ENCODE data around the gene BRIX1. TPM values are rescaled to one million over a fixed set of nuclear protein-coding genes. Genes with fewer than 3 reads are reported as not detected.

The BRIX1 gene
- total and polyA plus RNA-seq, 2 experiments from 2014 or later, result 72.6 to 171 TPM

GRCh38 chr5:34929134-34929719 is 13.7 kb downstream of the BRIX1 start, which contains the start of gene DNAJC21:
Gene DNAJC21 (plus strand): TSS chr5:34929559. CDS start chr5:34929820, 261 bp downstream.
- peak; percentile 49; the same call in 1 of the 2 replicates for TF ChIP-seq POLR2AphosphoS5 (IDR thresholded peaks at IDR 0.05; ENCODE audit: low read depth)
- TF ChIP-seq JUNB (IDR thresholded peaks at IDR 0.05; ENCODE audit: unreplicated experiment), result no peak
- TF ChIP-seq REST (IDR thresholded peaks at IDR 0.05; ENCODE audit: unreplicated experiment), result no peak
- no peak for TF ChIP-seq CTCF (conservative IDR thresholded peaks at IDR 0.05; ENCODE audit: low read depth in 2 of 2)
- no peak for TF ChIP-seq ZNF462 (CRISPR knock-in tag; IDR thresholded peaks at IDR 0.05)
- TF ChIP-seq STAT1 (IDR thresholded peaks at IDR 0.05; ENCODE audit: unreplicated experiment), result no peak
- peak within 1 kb of the TSS; percentile 73 for H3K4me3 ChIP-seq
- peak within 1 kb of the TSS; percentile 98 for H3K27ac Mint-ChIP-seq
- DNase-seq (ENCODE audit: low spot score) (peak; percentile 98), ATAC-seq (peak; percentile 89)
- peaks cover 8% of the 10 kb centered on the region; the same call in 1 of the 2 replicates for H4K20me1 ChIP-seq (replicated peaks; ENCODE audit: insufficient read depth)
- no peaks in the 10 kb centered on the region for H3K27me3 ChIP-seq (ENCODE audit: insufficient read depth)
- H3K27ac ChIP-seq (ENCODE audit: low read depth), result peak within 1 kb of the TSS; percentile 91
- H3K9me2 ChIP-seq (ENCODE audit: insufficient read depth), result no peaks in the 10 kb centered on the region
- H3K4me1 ChIP-seq (ENCODE audit: insufficient read depth), result peaks cover 11% of the 10 kb centered on the region; the same call in 1 of the 2 replicates
- peaks cover 20% of the 10 kb centered on the region for H3K4me1 Mint-ChIP-seq
- peak within 1 kb of the TSS; percentile 97 for H3K4me3 Mint-ChIP-seq
- H3K36me3 Mint-ChIP-seq (ENCODE audit: low read depth), result peaks cover 37% of the 10 kb centered on the region
- H2AFZ ChIP-seq, result peak within 1 kb of the TSS; percentile 73
- H3F3A ChIP-seq (replicated peaks; ENCODE audit: low read depth), result peaks cover 14% of the 10 kb centered on the region; the same call in 1 of the 2 replicates
- peaks cover 5% of the 10 kb centered on the region for H3K27me3 Mint-ChIP-seq (ENCODE audit: insufficient read depth, low read depth, poor library complexity)
- no peaks in the 10 kb centered on the region for H3K9me3 Mint-ChIP-seq
- peaks cover 41% of the 10 kb centered on the region for H3K79me2 ChIP-seq (replicated peaks; ENCODE audit: insufficient read depth)
- H3K36me3 ChIP-seq (ENCODE audit: insufficient read depth), result peaks cover 20% of the 10 kb centered on the region
- peak within 1 kb of the TSS; percentile 92 for H3K4me2 ChIP-seq
